Mammary epithelial cell (primary cell): ENCODE results near the gene DRGX.

Source experiments
- CTCF ChIP-seq, 2 donors: IDR thresholded peaks in 1 of 2; conservative IDR thresholded peaks in 1 of 2; 2 replicates each; pipeline ENCODE4 v1.5.1; 2011 to 2012; ENCODE audit warnings: inconsistent platforms in 2 of 2, low read length in 2 of 2, mild to moderate bottlenecking in 2 of 2, control low read depth in 1 of 2, low read depth in 1 of 2; ENCODE audit not compliant: insufficient read depth in 1 of 2; ENCODE audit errors: extremely low read depth in 1 of 2
- EZH2 ChIP-seq: IDR thresholded peaks from 2 replicates; pipeline ENCODE4 v1.6.1; 2012; ENCODE audit warnings: low read length, inconsistent platforms, borderline replicate concordance

GRCh38 chr10:49355221-49355620 lies 40.7 kb downstream of the DRGX start:
- no peak for TF ChIP-seq CTCF (conservative IDR thresholded peaks at IDR 0.05 in 1 of 2, IDR thresholded peaks at IDR 0.05 in 1 of 2; ENCODE audit: extremely low read depth in 1 of 2, insufficient read depth in 1 of 2, low read depth in 1 of 2, low read length in 2 of 2)
- no peak for TF ChIP-seq EZH2
